GM20000 (cell line): ENCODE results near the gene SETD4.

ENCODE experiments used
- DNase-seq: peaks from one replicate; pipeline ENCODE4 v3.0.0; 2012; ENCODE audit warnings: low spot score
- CTCF ChIP-seq: IDR thresholded peaks from 2 replicates; pipeline ENCODE4 v1.5.1; 2012; ENCODE audit warnings: mild to moderate bottlenecking, control low read depth; ENCODE audit errors: extremely low read depth, missing control alignments

The SETD4 gene

GRCh38 chr21:36053715-36054062 lies 6.6 kb downstream of the SETD4 start:
- no peak for DNase-seq

GRCh38 chr21:36052860-36053714 lies 7.2 kb downstream of the SETD4 start:
- no peak for DNase-seq
- TF ChIP-seq CTCF, result no peak

More at GRCh38 chr21:36053715-36054062, 6.6 kb downstream of the SETD4 start:
- TF ChIP-seq CTCF, result no peak

- no peak for TF ChIP-seq CTCF
- DNase-seq, result no peak
Observed at GRCh38 chr21:36048357-36048756, 12.0 kb downstream of the SETD4 start.

- DNase-seq, result no peak
- TF ChIP-seq CTCF, result no peak
Observed at GRCh38 chr21:36047139-36047538, 13.2 kb downstream of the SETD4 start.

GRCh38 chr21:36045993-36046392 lies 14.3 kb downstream of the SETD4 start:
- TF ChIP-seq CTCF, result no peak
- no peak for DNase-seq

GRCh38 chr21:36044056-36044455 lies 16.3 kb downstream of the SETD4 start:
- DNase-seq, result no peak
- no peak for TF ChIP-seq CTCF

GRCh38 chr21:36041910-36042309 lies 18.4 kb downstream of the SETD4 start:
- no peak for TF ChIP-seq CTCF
- DNase-seq, result no peak
